ENCODE data around the gene HAUS8. TPM values are rescaled to one million over a fixed set of nuclear protein-coding genes. Genes with fewer than 3 reads are reported as not detected.
"Not testable (repeated sequence)": the region's sequence is repeated elsewhere in the genome, so short reads cannot be mapped to it uniquely, and the experiment has no call there.

The HAUS8 gene
- total RNA-seq, 1 donor from 2014 or later = 4.5 TPM

GRCh38 chr19:17101686-17102628 lies 26.7 kb upstream of the HAUS8 start:
- no peak for DNase-seq

GRCh38 chr19:17098326-17098725 lies 23.1 kb upstream of the HAUS8 start:
- no peak for DNase-seq

- DNase-seq = no peak
Observed at GRCh38 chr19:17097593-17098126, 22.4 kb upstream of the HAUS8 start.

- no peak for DNase-seq
Observed at GRCh38 chr19:17095141-17095919, 20.1 kb upstream of the HAUS8 start.

- not testable (repeated sequence) for DNase-seq
Observed at GRCh38 chr19:17094694-17095093, 19.4 kb upstream of the HAUS8 start.

GRCh38 chr19:17092696-17093095 lies 17.4 kb upstream of the HAUS8 start:
- DNase-seq = no peak

GRCh38 chr19:17091758-17092333 lies 16.6 kb upstream of the HAUS8 start:
- no peak for DNase-seq

GRCh38 chr19:17090583-17090982 lies 15.3 kb upstream of the HAUS8 start:
- DNase-seq = no peak

- no peak for DNase-seq
Observed at GRCh38 chr19:17088552-17088951, 13.3 kb upstream of the HAUS8 start.

- no peak for DNase-seq
Observed at GRCh38 chr19:17086834-17087233, 11.6 kb upstream of the HAUS8 start.

- no peak for DNase-seq
Observed at GRCh38 chr19:17086120-17086519, 10.9 kb upstream of the HAUS8 start.

- DNase-seq = no peak
Observed at GRCh38 chr19:17081672-17082630, 6.7 kb upstream of the HAUS8 start.

GRCh38 chr19:17080440-17080801 lies 5.2 kb upstream of the HAUS8 start:
- DNase-seq = no peak

- DNase-seq = no peak
Observed at GRCh38 chr19:17079710-17080439, 4.6 kb upstream of the HAUS8 start.

- no peak for DNase-seq
Observed at GRCh38 chr19:17078920-17079709, 3.9 kb upstream of the HAUS8 start.

- DNase-seq = no peak
Observed at GRCh38 chr19:17078036-17078919, 3.0 kb upstream of the HAUS8 start.

GRCh38 chr19:17077447-17078028 lies 2.3 kb upstream of the HAUS8 start:
- no peak for DNase-seq

GRCh38 chr19:17076543-17076991 lies 1.3 kb upstream of the HAUS8 start:
- DNase-seq = no peak

All from skin of body (tissue), 2 donors.